COLO668 (cell line): Measurements from ENCODE around the gene HHLA2.

ENCODE experiments used
- DNase-seq: peaks from one replicate; lab custom pipeline; 2025; ENCODE audit not compliant: unreplicated experiment; lab: John Stamatoyannopoulos, UW

The HHLA2 gene

GRCh38 chr3:108391917-108392593 lies 95.7 kb downstream of the HHLA2 start:
- no peak for DNase-seq

- DNase-seq: no peak
These were observed 97.0 kb downstream of the HHLA2 start for GRCh38 chr3:108393128-108393900.

- DNase-seq: no peak
These were observed 97.7 kb downstream of the HHLA2 start for GRCh38 chr3:108394016-108394415.

GRCh38 chr3:108394563-108394962 lies 98.2 kb downstream of the HHLA2 start:
- DNase-seq: no peak

- no peak for DNase-seq
These were observed 100.0 kb downstream of the HHLA2 start for GRCh38 chr3:108396336-108396735.

- DNase-seq: no peak
These were observed 102.2 kb downstream of the HHLA2 start for GRCh38 chr3:108398510-108398909.

GRCh38 chr3:108401836-108402235 lies 105.5 kb downstream of the HHLA2 start:
- DNase-seq: no peak

- no peak for DNase-seq
These were observed 106.8 kb downstream of the HHLA2 start for GRCh38 chr3:108403198-108403597.

- DNase-seq: no peak
These were observed 107.5 kb downstream of the HHLA2 start for GRCh38 chr3:108403686-108404345.

- no peak for DNase-seq
These were observed 108.0 kb downstream of the HHLA2 start for GRCh38 chr3:108404368-108404767.

GRCh38 chr3:108406063-108406660 lies 109.8 kb downstream of the HHLA2 start:
- DNase-seq: no peak

GRCh38 chr3:108406661-108407206 lies 110.4 kb downstream of the HHLA2 start:
- no peak for DNase-seq

GRCh38 chr3:108407886-108408285 lies 111.5 kb downstream of the HHLA2 start:
- DNase-seq: no peak

- DNase-seq: no peak
These were observed 112.8 kb downstream of the HHLA2 start for GRCh38 chr3:108408883-108409799.

GRCh38 chr3:108409800-108410178 lies 113.4 kb downstream of the HHLA2 start:
- DNase-seq: no peak

- no peak for DNase-seq
These were observed 114.2 kb downstream of the HHLA2 start for GRCh38 chr3:108410531-108410984.

GRCh38 chr3:108412121-108412750 lies 115.9 kb downstream of the HHLA2 start:
- DNase-seq: no peak

- no peak for DNase-seq
These were observed 117.7 kb downstream of the HHLA2 start for GRCh38 chr3:108414007-108414406.

- DNase-seq: no peak
These were observed 119.3 kb downstream of the HHLA2 start for GRCh38 chr3:108415661-108416060.
